ENCODE data around the gene CYTH4. TPM values are rescaled to one million over a fixed set of nuclear protein-coding genes. Genes with fewer than 3 reads are reported as not detected.

CYTH4 gene
- polyA plus RNA-seq, 1 donor, result 3.9 TPM

GRCh38 chr22:37344735-37345449 is 62.6 kb downstream of the CYTH4 start:
- DNase-seq, result no peak

- DNase-seq, result no peak
Measured at GRCh38 chr22:37345863-37346504, 63.7 kb downstream of the CYTH4 start.

- no peak for DNase-seq
Measured at GRCh38 chr22:37346505-37346895, 64.2 kb downstream of the CYTH4 start.

DNA sequence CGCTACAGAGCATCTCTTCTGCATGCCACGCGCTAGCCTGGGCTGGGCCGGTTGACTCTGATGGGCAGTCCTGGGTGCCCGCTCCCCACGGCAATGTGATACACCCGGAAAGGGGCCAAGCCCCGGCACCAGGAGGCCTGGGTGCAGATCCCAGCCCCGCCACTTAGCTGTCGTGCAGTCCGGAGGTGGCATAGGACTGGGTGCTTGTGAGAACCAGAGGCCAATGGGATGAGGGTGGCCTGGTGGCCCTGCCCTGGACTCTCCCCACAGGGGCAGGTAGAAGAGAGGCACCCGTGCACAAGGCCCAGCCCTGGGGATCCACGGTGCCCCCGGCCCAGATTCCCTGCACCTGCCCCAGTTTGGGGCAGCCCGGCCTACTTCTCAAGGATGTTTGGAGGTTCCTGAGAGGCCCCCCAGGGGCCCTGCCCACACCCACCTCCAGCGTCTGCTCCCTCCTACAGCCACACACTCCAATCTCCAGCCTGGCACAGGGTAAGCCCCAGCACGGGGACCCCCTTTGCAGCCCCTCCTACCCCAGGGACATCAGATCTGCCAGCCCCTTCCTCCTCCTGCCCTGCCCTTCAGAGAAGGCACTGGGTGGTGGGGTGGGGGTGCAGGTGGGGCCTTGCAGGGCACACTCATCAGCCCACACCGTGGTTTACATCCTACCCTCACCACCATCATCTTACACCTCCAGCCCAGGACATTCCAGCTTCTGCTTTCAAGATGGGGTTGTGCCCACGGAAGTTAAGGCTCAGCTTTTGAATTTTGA is 66.9 kb downstream of the CYTH4 start:
- DNase-seq, result no peak

GRCh38 chr22:37351232-37351631 is 68.9 kb downstream of the CYTH4 start:
- DNase-seq, result no peak

- DNase-seq, result no peak
Measured at GRCh38 chr22:37352481-37352880, 70.2 kb downstream of the CYTH4 start.

GRCh38 chr22:37353839-37354238 is 71.5 kb downstream of the CYTH4 start:
- DNase-seq, result no peak

GRCh38 chr22:37354261-37354660 is 72.0 kb downstream of the CYTH4 start:
- DNase-seq, result no peak

- no peak for DNase-seq
Measured at GRCh38 chr22:37354670-37355069, 72.4 kb downstream of the CYTH4 start.

GRCh38 chr22:37355174-37355573 is 72.9 kb downstream of the CYTH4 start:
- no peak for DNase-seq

- DNase-seq, result no peak
Measured at GRCh38 chr22:37356922-37357321, 74.6 kb downstream of the CYTH4 start.

DNA sequence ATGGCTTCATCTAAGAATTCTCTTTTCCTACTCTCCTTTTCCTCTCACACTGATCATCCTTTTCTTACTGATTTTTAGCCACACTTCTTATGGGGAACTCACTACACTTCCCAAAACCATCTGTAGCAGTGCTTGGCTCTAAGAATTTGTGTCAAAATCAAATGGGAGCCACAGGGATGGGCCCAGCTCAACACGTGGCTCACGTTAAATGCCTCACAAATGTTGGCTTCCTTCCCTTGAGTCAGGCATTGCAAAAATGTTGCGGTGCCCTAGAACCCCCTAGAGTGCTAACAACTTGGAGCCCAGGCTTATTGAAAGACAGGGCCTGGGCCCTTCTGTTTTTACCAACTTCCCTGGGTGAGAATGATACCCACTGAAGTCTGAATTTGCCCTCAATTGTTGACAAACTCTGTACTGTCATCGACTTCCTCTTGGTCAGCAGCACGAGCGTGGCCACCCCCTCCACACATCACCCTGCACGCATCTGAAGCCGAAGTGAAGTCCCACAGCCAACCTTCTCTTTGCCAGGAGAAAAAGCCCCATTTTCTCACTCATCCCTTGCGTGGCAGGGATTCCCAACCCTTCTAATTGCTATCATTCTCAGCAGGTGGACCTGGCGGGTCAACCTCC is 75.3 kb downstream of the CYTH4 start:
- DNase-seq, result no peak

GRCh38 chr22:37358386-37358785 is 76.1 kb downstream of the CYTH4 start:
- DNase-seq, result no peak

GRCh38 chr22:37358917-37359316 is 76.6 kb downstream of the CYTH4 start:
- no peak for DNase-seq

DNA sequence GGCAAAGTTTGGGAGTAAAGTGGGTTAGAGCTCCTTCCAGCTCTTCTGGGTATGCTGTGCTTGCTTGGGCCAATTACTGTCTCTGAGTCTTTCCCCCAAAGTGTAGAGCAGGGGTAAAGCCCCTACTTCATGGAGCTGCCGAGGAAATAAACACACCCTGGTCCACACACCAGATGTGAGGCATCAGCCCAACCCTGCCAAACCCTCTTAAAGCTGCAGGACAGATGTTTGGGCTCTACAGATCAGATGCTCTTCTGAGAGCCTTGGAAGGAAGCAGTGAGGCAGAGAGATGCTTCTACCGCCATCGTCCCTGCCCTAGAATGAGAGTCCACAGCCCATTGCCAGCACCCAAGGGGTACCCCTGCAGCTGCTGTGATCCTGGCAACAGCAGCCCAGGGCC is 80.3 kb downstream of the CYTH4 start:
- no peak for DNase-seq

- no peak for DNase-seq
Measured at GRCh38 chr22:37363261-37363992, 81.1 kb downstream of the CYTH4 start.

Other genes with a start within 250 kb of the CYTH4 start
- 23.6 TPM for gene KCTD17, start 230.8 kb upstream of the CYTH4 start, polyA plus RNA-seq (ENCODE audit: insufficient read length)
- gene TMPRSS6, start 172.8 kb upstream of the CYTH4 start, polyA plus RNA-seq (ENCODE audit: insufficient read length), result 0.33 TPM
- gene IL2RB, start 132.6 kb upstream of the CYTH4 start, polyA plus RNA-seq (ENCODE audit: insufficient read length), result 1.2 TPM
- gene C1QTNF6, start 94.3 kb upstream of the CYTH4 start, polyA plus RNA-seq (ENCODE audit: insufficient read length), result 32.2 TPM
- 0.75 TPM for gene SSTR3, start 70.0 kb upstream of the CYTH4 start, polyA plus RNA-seq (ENCODE audit: insufficient read length)
- 5.1 TPM for gene RAC2, start 38.2 kb upstream of the CYTH4 start, polyA plus RNA-seq (ENCODE audit: insufficient read length)
- gene ELFN2, start 145.0 kb downstream of the CYTH4 start, polyA plus RNA-seq (ENCODE audit: insufficient read length), result 1.1 TPM
- gene MFNG, start 203.9 kb downstream of the CYTH4 start, polyA plus RNA-seq (ENCODE audit: insufficient read length), result 9.7 TPM
- gene CARD10, start 236.9 kb downstream of the CYTH4 start, polyA plus RNA-seq (ENCODE audit: insufficient read length), result 20.3 TPM